Neural cell (in vitro differentiated cells): ENCODE measurements around the gene CSTF1. TPM values are rescaled to one million over a fixed set of nuclear protein-coding genes. Genes with fewer than 3 reads are reported as not detected.
"Not testable (repeated sequence)": the region's sequence is repeated elsewhere in the genome, so short reads cannot be mapped to it uniquely, and the experiment has no call there.

Source experiments
- H2AFZ ChIP-seq: fragments of 200-600, 300-800 bp; sonication (generic), shearing (Covaris generic); 2 replicates; pipeline ENCODE4 v1.6.0; 2014; ENCODE audit warnings: low read depth, mild to moderate bottlenecking, antibody characterized with exemption, low read length, moderate library complexity
- H3F3A ChIP-seq: fragments of 200-600 bp; shearing (Covaris generic); 2 replicates; pipeline ENCODE4 v1.6.1; 2016; ENCODE audit warnings: mild to moderate bottlenecking, moderate library complexity, mixed read lengths, antibody characterized with exemption, low read length; ENCODE audit not compliant: insufficient read depth, poor library complexity, severe bottlenecking
- H3K27ac ChIP-seq: fragments of 200-600, 300-800 bp; sonication (generic), shearing (Covaris generic); 2 replicates; pipeline ENCODE4 v1.5.1; 2014; ENCODE audit warnings: mild to moderate bottlenecking, low read length, moderate library complexity
- H3K27me3 ChIP-seq: fragments of 300-800, 200-600 bp; sonication (generic), shearing (Covaris generic); 2 replicates; pipeline ENCODE4 v1.6.0; 2014; ENCODE audit warnings: mild to moderate bottlenecking, low read depth, low read length, moderate library complexity; ENCODE audit not compliant: insufficient read depth
- H3K36me3 ChIP-seq: fragments of 300-800, 200-600 bp; sonication (generic), shearing (Covaris generic); 2 replicates; pipeline ENCODE4 v1.5.1; 2014; ENCODE audit warnings: mild to moderate bottlenecking, antibody characterized with exemption, low read length, moderate library complexity; ENCODE audit not compliant: insufficient read depth
- H3K4me2 ChIP-seq: fragments of 300-800, 200-600 bp; sonication (generic), shearing (Covaris generic); 2 replicates; pipeline ENCODE4 v1.6.0; 2014; ENCODE audit warnings: mild to moderate bottlenecking, low read length
- H3K4me3 ChIP-seq: fragments of 300-800, 200-600 bp; sonication (generic), shearing (Covaris generic); 2 replicates; pipeline ENCODE4 v1.5.1; 2014; ENCODE audit warnings: mild to moderate bottlenecking, low read length, moderate library complexity
- H3K79me2 ChIP-seq: fragments of 200-600 bp; shearing (Covaris generic); replicated peaks from 2 replicates; pipeline ENCODE4 v1.6.0; 2014; ENCODE audit warnings: mild to moderate bottlenecking, low read length, moderate library complexity; ENCODE audit not compliant: insufficient read depth
- H3K9ac ChIP-seq: fragments of 300-800, 200-600 bp; sonication (generic), shearing (Covaris generic); 2 replicates; pipeline ENCODE4 v1.6.1; 2016; ENCODE audit warnings: mild to moderate bottlenecking, low read length, mixed read lengths
- H3K9me2 ChIP-seq: fragments of 200-600 bp; shearing (Covaris generic); 2 replicates; pipeline ENCODE4 v1.6.1; 2016; ENCODE audit warnings: mild to moderate bottlenecking, low read length, mixed read lengths; ENCODE audit not compliant: insufficient read depth
- H3K9me3 ChIP-seq: fragments of 200-600, 300-800 bp; sonication (generic), shearing (Covaris generic); 2 replicates; pipeline ENCODE4 v1.6.1; 2016; ENCODE audit warnings: mild to moderate bottlenecking, mixed run types, low read length, moderate library complexity, mixed read lengths
- H4K20me1 ChIP-seq: fragments of 200-600 bp; shearing (Covaris generic); 2 replicates; pipeline ENCODE4 v1.6.1; 2016; ENCODE audit warnings: mild to moderate bottlenecking, mixed run types; ENCODE audit not compliant: insufficient read depth
- EP300 ChIP-seq: fragments of 450-650 bp; conservative IDR thresholded peaks from 2 replicates; pipeline ENCODE4 v1.6.1; 2014; ENCODE audit warnings: antibody characterized with exemption, mild to moderate bottlenecking, moderate library complexity; ENCODE audit not compliant: poor library complexity, severe bottlenecking
- EZH2 ChIP-seq: fragments of 200-600, 300-800 bp; shearing (Covaris generic), sonication (generic); IDR thresholded peaks from 2 replicates; pipeline ENCODE4 v1.6.1; 2014; ENCODE audit warnings: antibody characterized with exemption, low read length, borderline replicate concordance, mild to moderate bottlenecking; ENCODE audit not compliant: insufficient read depth, poor library complexity, severe bottlenecking
- MXI1 ChIP-seq: fragments of 450-650 bp; conservative IDR thresholded peaks from 2 replicates; pipeline ENCODE4 v1.6.1; 2014; ENCODE audit warnings: antibody characterized with exemption, mild to moderate bottlenecking; ENCODE audit not compliant: poor library complexity, severe bottlenecking
- POLR2AphosphoS5 ChIP-seq: IDR thresholded peaks from 2 replicates; pipeline ENCODE4 v1.6.1; 2012
- RAD21 ChIP-seq: fragments of 450-650 bp; conservative IDR thresholded peaks from 2 replicates; pipeline ENCODE4 v1.6.1; 2014; ENCODE audit warnings: antibody characterized with exemption, mild to moderate bottlenecking, moderate library complexity
- SMC3 ChIP-seq: fragments of 450-650 bp; conservative IDR thresholded peaks from 2 replicates; pipeline ENCODE4 v1.6.1; 2014; ENCODE audit warnings: antibody characterized with exemption, mild to moderate bottlenecking, moderate library complexity; ENCODE audit not compliant: poor library complexity
- TAF1 ChIP-seq: IDR thresholded peaks from 2 replicates; pipeline ENCODE4 v1.6.1; 2012; ENCODE audit warnings: low read depth
- polyA plus RNA-seq: library from polyadenylated mRNA; depleted of rRNA; stranded (reverse); fragments of >200 nt; gene quantifications from 2 replicates; pipeline ENCODE4 v1.2.3, GENCODE V29; 2014
- TF ChIP-seq, protein P1 (sequence below): fragments of 450-650 bp; IDR thresholded peaks from 2 replicates; pipeline ENCODE4 v1.5.1; 2014; ENCODE audit warnings: antibody characterized with exemption, mild to moderate bottlenecking, moderate library complexity; ENCODE audit not compliant: poor library complexity, severe bottlenecking
- TF ChIP-seq, protein P2 (sequence below): IDR thresholded peaks from 2 replicates; pipeline ENCODE4 v1.6.1; 2012; ENCODE audit warnings: borderline replicate concordance

CSTF1 gene
- polyA plus RNA-seq, 1 donor from 2014 or later, result 24.0 TPM

DNA sequence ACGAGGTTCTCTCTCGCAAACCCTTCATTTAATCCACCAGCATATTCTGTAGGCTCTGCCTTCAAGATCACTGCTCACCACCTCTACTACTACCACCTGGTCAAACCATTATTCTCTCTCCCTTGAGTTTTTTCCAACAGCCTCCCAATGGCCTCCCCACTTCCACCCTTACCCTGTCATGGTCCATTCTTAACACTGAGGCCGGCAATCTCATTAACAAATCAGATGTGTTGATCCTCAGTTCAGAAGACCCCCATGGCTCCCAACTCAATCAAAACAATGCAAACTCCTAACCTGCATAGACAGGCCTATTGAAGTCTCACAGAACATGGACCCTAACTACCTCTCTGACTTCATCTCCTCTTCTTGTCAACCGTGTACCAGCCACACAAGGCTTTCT, 2.6 kb upstream of the CSTF1 start:
- Histone ChIP-seq H3K79me2 (peaks cover 33% of the 10 kb centered on the region), H3K4me2 (no peak overlapping the region), H3K27ac (no peak overlapping the region), H3K9me3 (no peaks in the 10 kb centered on the region), H3K4me3 (no peak overlapping the region), H2AFZ (no peak overlapping the region), H4K20me1 (no peaks in the 10 kb centered on the region), H3K9ac (no peak overlapping the region), H3F3A (no peaks in the 10 kb centered on the region), H3K27me3 (no peaks in the 10 kb centered on the region), H3K36me3 (no peaks in the 10 kb centered on the region), H3K9me2 (no peaks in the 10 kb centered on the region)
- no peak for TF ChIP-seq SMC3
- TF ChIP-seq, protein P1, sequence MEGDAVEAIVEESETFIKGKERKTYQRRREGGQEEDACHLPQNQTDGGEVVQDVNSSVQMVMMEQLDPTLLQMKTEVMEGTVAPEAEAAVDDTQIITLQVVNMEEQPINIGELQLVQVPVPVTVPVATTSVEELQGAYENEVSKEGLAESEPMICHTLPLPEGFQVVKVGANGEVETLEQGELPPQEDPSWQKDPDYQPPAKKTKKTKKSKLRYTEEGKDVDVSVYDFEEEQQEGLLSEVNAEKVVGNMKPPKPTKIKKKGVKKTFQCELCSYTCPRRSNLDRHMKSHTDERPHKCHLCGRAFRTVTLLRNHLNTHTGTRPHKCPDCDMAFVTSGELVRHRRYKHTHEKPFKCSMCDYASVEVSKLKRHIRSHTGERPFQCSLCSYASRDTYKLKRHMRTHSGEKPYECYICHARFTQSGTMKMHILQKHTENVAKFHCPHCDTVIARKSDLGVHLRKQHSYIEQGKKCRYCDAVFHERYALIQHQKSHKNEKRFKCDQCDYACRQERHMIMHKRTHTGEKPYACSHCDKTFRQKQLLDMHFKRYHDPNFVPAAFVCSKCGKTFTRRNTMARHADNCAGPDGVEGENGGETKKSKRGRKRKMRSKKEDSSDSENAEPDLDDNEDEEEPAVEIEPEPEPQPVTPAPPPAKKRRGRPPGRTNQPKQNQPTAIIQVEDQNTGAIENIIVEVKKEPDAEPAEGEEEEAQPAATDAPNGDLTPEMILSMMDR, result no peak
- no peak for TF ChIP-seq EP300
- TF ChIP-seq MXI1, result no peak
- TF ChIP-seq, protein P2, sequence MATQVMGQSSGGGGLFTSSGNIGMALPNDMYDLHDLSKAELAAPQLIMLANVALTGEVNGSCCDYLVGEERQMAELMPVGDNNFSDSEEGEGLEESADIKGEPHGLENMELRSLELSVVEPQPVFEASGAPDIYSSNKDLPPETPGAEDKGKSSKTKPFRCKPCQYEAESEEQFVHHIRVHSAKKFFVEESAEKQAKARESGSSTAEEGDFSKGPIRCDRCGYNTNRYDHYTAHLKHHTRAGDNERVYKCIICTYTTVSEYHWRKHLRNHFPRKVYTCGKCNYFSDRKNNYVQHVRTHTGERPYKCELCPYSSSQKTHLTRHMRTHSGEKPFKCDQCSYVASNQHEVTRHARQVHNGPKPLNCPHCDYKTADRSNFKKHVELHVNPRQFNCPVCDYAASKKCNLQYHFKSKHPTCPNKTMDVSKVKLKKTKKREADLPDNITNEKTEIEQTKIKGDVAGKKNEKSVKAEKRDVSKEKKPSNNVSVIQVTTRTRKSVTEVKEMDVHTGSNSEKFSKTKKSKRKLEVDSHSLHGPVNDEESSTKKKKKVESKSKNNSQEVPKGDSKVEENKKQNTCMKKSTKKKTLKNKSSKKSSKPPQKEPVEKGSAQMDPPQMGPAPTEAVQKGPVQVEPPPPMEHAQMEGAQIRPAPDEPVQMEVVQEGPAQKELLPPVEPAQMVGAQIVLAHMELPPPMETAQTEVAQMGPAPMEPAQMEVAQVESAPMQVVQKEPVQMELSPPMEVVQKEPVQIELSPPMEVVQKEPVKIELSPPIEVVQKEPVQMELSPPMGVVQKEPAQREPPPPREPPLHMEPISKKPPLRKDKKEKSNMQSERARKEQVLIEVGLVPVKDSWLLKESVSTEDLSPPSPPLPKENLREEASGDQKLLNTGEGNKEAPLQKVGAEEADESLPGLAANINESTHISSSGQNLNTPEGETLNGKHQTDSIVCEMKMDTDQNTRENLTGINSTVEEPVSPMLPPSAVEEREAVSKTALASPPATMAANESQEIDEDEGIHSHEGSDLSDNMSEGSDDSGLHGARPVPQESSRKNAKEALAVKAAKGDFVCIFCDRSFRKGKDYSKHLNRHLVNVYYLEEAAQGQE, result no peak
- TF ChIP-seq TAF1, result no peak
- no peak for TF ChIP-seq EZH2
- no peak for TF ChIP-seq RAD21
- no peak for TF ChIP-seq POLR2AphosphoS5

DNA sequence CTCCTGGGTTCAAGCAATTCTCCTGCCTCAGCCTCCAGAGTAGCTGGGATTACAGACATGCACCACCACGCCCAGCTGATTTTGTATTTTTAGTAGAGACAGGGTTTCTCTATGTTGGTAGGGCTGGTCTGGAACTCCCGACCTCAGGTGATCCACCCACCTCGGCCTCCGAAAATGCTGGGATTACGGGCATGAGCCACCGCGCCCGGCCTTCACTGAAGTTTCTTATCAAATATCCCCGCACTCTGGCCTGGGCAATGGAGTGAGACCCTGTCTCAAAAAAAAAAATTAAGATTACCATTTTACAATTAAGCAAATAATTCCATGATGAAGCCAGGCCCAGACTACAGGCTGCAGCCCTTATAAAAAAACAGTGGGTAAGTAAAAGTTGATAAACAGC, 2.0 kb upstream of the CSTF1 start:
- H3K79me2 ChIP-seq, result peaks cover 33% of the 10 kb centered on the region
- H3K4me2 ChIP-seq, result not testable (repeated sequence)

DNA sequence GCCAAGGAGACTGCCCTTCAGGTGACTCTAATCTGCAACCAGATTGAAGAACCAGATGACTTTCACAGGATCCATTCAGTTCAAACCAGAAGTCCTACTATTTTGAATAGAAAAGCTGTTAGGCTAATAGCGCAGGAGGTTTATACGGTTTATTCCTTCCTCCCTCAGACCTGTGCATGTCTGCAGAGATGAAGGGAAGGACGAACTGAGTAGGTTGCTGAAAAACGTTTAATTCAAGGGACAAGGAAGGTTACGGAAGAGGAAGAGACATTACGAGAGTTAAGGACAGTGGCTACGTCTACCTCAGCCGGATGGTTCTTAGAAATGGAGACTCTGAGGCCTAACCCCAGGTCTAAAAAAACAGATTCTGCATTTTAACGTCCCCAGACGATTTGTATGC, 1.4 kb upstream of the CSTF1 start:
- Histone ChIP-seq H3K9me2 (no peaks in the 10 kb centered on the region), H4K20me1 (no peaks in the 10 kb centered on the region), H2AFZ (no peak overlapping the region), H3K79me2 (peaks cover 33% of the 10 kb centered on the region), H3K27me3 (no peaks in the 10 kb centered on the region), H3K36me3 (no peaks in the 10 kb centered on the region), H3K4me3 (peak overlapping the region; percentile 87), H3F3A (no peaks in the 10 kb centered on the region), H3K9ac (peak overlapping the region; percentile 16), H3K9me3 (no peaks in the 10 kb centered on the region), H3K27ac (no peak overlapping the region), H3K4me2 (peak overlapping the region; percentile 68)
- TF ChIP-seq EP300 (no peak), TAF1 (no peak), EZH2 (no peak), RAD21 (no peak), SMC3 (no peak), POLR2AphosphoS5 (no peak), MXI1 (no peak)
- TF ChIP-seq, protein P2, result no peak
- TF ChIP-seq, protein P1, result no peak

More for the DNA sequence above, 2.0 kb upstream of the CSTF1 start:
- H3K36me3 ChIP-seq, H3K9ac ChIP-seq, H3F3A ChIP-seq, H3K27ac ChIP-seq, H3K9me2 ChIP-seq, H3K27me3 ChIP-seq, H3K9me3 ChIP-seq, H4K20me1 ChIP-seq, H3K4me3 ChIP-seq, H2AFZ ChIP-seq: not testable (repeated sequence)
